SIG-M5 (cell line): ENCODE measurements around the gene POLR2B.
"Not testable (repeated sequence)": the region's sequence is repeated elsewhere in the genome, so short reads cannot be mapped to it uniquely, and the experiment has no call there.

Experiments used
- DNase-seq: peaks from one replicate; lab custom pipeline; 2025; lab: John Stamatoyannopoulos, UW

The POLR2B gene

DNA sequence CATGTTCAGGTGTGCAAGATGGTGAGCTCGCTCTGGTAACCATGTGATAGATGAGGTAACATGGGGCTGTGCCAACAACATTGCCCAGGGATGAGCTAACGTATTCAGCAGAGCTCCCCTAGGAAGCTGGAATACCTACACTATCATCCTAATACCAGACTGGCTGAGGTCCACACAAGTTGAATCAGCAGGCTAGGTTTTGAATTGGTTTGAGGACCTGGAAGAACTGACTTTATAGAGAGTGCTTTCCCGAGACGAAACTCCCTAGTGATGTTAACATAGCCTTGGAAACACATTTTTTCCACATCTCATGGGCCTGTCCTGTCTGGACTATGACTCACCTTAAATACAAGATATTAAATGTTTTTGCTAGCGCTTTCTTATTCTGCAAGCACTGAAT, 74.8 kb downstream of the POLR2B start:
- no peak for DNase-seq

DNA sequence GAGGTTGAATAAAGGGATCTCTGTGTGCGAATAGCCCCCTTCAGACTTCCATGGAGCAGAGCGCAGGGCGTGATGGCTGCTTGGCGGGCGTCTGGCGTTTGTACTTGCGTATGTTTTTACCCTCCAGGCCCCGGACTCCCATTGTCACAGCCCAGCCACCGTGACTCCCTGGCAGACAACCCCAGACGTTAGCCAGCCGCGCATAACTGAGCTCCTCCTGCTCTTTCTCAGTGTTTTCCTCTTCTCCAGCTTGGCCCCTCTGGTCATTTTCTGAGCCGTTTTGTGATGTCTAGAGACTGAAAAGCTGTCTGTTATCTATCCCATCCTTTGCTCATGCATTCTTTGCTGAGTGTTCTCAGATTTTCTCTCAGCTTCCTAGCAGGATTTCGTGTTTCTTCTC, 77.2 kb downstream of the POLR2B start:
- DNase-seq = no peak

DNA sequence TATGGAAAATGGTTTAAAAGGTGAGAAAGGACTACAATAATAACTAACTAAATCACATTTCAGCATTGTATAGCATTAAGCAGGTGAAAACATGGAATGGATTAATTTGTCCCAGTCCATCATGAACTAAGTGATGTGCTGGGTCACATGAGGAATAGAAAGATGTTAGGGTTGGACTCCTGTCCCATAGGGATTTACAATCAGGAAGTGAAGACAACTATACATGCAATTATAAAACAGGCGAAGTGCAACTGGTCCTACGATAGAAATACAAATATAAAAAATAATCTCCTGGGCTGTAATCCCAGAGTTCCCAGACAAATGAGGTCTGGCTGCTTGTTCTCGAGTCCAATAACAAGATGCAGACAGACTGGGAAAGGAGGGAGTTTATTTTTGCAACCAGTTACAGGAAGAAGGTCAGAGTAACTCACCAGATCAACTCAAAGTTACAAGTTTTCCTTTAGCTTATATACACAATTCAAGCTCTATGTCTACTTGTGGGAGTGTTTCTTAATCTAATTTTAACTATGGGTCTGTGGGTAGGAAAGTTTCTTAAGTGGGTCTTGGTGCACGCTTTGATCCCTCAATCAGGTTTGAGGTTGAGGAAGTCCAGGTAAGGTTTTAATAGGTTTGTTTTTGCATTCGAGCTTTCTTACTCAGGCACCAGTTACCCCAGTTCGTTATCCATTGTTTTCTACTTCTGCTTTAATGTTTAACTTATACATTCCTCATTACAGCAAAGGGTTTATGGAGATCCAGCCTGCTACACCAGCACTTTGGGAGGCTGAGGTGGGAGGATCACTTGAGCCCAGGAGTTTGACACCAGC, 81.4 kb downstream of the POLR2B start:
- no peak for DNase-seq

DNA sequence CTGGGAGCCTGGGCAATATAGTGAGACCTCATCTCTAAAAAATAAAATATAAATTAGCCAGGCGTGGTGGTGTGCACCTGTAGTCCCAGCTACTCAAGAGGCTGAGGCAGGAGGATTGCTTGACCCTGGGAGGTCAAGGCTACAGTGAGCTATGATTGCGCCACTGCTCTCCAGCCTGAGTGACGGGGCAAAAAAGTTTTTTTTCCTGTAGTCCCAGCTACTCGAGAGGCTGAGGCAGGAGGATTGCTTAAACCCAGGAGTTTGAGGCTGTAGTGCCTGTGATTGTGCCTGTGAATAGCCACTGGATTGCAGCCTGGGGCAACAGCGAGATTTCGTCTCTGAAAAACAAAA, 82.0 kb downstream of the POLR2B start:
- not testable (repeated sequence) for DNase-seq

DNA sequence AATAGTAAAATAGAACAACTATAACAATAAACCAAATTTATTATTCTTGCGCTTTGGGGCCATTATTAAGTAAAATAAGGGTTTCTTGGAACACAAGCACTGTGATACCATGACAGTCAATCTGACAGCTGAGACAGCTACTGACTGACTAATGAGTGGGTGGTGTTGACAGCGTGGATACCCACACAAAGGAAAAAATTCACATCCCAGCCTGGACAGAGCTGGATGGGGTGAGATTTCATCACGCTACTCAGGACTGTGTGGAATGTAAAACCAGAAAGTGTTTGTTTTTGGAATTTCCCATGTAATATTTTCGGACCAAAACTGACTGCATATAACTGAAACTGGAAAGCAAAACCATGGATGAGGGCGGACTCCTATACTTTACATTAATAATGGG, 82.7 kb downstream of the POLR2B start:
- DNase-seq = no peak

DNA sequence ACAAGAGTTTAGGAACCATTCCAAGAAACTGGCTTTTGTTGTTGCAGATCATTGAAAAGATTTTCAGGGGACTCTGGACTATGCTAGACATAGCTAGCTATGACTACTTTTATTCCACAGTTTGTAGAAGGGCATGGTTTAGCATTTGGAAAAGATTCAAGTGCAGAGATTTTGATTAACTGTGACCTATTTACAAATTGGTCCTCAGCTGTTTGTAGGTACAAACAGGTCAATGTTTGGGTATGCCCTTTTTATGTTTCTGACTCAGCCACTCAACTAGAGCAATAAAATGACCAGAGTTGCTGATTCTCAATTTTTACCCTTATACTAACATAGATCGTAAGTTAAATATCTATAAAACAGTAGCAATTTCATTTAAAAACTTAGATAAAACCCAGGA, 84.8 kb downstream of the POLR2B start:
- no peak for DNase-seq

DNA sequence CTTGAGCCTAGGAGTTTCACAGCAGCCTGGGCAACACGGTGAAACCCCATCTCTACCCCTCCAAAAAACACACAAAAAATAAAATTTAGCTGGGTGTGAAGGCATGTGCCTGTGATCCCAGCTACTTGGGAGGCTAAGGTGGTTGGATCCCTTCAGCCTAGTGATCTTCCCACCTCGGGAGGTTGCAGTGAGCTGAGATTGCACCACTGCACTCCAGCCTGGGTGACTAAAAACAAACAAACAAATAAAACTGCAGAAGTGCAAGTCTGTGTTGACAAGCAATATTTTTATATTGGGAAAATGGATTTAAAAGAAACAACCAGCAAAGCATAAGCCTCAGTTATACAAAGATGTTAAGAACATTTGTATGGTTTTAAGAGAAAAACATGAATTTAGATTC, 85.4 kb downstream of the POLR2B start:
- no peak for DNase-seq

DNA sequence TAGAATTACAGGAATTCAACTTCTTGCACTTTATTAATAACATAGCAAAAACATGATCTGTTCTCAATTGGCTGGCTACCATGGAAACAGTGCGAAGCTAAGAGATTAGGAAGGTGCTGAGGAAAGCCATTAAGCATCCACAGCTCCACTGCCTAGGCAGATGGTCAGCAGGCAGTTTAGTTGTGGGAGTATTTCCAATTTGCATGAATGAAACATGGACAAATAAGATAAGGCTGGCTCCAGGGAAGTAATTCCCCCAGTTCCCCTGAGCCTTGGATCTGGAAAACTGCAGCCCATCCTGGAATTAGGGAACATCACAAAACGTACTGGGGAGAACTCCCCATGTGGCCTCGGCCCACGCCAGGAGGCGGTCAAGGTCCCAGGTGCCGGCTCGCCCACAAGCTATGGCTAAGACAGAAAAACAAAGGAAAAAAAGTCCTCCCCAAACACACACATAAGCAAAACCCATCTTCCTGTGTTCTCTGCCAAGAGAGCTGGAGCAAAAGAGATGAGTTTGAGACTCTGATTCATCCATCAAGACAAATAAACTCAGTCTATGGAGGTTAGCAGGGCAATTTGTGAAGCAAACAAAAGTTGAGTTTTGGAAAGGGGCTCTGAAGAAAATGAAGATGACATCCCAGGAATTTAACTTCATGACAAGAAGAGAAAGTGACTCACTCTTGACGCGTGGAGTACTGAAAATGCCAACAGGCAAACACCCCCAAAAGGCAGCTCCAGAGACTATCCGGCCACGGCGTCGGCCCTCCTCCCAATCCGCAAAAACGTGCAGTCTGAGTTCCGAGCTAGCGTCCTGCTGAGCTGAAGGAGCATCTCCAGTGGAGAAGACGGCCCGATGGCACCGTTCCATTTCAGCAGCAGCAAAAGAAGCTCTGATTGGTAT, 86.4 kb downstream of the POLR2B start:
- DNase-seq = no peak

DNA sequence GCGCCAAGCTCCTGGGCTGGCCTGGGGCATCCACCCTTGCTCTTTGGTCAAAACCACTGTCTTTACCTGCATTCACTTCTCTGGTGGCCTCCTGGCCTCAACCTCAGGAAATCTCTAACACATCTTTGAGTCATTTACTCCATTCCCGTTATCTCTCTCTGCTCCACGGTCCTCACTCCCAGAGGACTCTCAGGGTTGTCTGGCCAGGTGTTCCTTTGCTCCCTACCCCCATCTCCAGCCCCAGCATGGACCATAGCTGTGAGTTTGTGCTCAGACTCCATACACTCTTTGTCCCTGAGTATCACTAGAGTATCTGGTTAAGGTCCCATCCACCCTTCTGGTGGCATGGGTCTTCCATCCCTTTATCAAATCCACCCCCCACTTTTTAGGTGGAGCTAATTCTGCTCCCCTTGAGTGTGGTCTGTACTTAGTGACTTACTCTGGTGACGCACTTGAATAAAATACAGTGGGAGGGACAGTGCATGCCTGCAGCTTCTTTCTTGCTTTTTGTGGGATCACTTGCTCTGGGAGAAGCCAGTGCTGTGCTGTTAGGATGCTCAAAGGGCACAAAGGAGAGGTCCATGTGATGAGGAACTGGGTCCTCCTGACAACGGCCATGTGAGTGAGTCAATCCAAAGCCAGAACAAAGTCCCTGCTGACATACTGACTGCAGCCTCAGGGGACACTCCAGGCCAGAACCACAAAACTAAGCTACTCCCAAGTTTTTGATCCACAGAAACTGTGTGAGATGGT, 87.2 kb downstream of the POLR2B start:
- DNase-seq = no peak

DNA sequence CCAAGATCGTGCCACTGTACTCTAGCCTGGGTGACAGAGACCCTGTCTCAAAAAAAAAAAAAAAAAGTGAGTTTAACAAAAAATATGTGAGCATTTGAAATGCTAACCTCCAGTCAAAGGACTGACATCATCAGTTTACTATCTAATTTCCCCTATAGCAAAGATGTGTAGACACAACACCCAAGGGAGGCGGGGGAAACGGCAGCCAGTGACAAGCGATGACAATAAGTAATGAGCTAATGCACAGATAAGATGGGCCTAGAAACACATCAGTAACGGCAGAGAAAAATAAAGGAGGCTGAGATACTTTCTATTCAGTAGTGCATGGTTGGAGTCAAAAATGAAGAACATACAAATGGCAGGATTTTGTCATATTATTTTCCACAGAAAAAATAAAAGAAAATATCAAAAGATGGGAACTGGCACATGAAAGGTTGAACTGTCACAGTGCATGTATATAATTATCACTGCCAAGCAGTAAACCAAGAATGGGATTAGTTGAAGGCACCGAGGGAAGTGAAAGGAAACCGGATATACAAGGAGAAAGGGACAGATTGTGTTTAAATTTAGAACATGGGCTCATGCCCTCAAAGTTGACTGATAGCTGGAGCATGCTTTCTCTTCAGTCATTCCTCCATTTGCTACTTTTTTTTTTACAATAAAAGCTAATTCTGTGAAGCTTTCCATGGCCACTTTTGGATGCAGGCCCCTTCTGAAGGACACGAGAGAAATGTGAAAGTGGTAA, 89.7 kb downstream of the POLR2B start:
- DNase-seq = no peak

DNA sequence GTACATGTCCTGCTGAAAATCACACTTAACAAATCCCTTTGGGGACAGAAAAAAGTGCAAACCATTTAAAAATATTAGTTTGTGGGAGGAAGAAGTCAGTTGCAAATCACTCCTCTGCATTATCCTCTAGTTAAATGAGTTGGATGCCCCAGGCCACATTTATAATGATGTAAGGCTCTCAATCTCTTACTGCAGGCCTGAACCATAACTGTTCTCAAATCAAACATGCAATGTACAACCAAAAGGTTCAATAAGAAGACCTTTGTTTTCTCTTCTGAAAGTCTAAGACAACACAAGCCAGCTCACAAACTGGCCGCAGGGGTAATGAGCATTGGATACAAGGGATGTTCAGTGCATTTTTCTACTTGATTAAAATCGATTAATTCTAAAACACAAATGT, 91.8 kb downstream of the POLR2B start:
- DNase-seq = no peak

DNA sequence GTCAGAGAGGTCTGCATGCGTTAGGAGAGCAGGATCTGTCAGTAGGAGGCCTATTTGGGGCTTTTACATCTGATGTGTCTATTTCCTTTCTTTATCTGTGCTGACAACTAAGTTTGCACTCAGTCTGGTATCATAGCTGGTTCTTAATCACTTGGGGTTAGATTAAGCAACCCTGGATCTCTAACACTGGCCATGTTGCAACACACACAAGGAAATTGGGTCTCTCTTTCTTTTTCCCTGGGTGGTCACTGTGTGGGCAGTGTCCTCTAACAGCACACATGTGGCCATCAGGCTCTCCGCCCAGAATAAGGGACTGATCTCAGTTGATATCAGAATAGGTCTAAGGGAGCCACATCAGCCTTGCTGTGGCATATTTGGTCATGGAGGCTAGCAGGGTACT, 92.6 kb downstream of the POLR2B start:
- DNase-seq = no peak

DNA sequence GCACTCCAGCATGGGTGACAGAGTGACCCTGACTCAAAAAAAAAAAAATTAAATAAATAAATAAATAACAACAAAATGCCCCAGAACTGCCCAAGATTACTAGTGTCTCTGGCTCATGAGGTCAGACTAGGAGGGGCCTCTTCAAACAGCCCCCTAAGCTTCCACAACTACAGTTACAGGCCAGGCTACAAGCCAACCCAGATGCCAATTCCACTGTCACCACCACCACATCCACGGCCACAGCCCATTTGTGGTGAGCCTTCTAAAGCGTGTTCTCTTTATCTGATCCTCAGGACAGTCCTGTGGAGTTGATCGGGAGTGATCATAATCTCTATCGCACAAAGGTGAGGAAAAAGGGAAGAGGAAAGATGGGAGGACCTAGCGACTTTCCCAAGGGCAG, 94.9 kb downstream of the POLR2B start:
- DNase-seq = no peak

DNA sequence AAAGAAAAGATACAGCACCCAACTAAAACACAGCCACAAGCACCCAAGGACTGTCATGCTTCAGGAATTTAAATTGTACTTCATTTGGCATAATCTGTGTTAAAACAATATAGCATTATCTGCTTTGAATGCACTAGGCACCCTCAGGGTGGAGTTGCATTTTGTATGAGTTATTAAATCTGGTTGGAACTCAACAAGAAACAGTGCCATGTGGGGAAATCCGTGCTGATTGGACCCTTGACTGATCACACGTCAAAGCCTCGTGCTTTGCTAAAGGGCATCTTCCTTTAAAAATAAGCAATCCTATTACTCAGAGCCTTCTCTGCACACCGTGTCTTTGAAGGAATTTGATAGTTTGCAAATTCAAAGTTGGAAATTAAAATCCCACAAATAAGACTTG, 96.0 kb downstream of the POLR2B start:
- no peak for DNase-seq

DNA sequence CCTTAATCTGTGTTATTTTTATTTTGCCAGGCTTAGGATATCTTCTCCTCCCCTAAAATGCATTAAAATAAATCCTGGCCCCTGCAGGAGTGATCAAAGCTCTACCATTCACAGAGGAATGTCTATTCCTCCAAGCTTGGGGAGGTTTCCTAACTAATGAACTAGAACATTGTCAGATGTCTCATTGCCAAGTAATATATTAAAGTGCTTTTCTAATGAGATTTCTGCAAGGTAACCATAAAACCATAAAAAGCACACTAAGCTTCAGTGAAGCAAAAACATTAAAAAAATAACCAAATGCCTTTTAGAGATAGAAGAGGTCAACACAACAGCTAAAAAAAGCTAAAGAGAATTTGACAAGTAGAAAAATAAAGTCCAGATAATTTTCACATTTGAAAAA, 96.7 kb downstream of the POLR2B start:
- no peak for DNase-seq

DNA sequence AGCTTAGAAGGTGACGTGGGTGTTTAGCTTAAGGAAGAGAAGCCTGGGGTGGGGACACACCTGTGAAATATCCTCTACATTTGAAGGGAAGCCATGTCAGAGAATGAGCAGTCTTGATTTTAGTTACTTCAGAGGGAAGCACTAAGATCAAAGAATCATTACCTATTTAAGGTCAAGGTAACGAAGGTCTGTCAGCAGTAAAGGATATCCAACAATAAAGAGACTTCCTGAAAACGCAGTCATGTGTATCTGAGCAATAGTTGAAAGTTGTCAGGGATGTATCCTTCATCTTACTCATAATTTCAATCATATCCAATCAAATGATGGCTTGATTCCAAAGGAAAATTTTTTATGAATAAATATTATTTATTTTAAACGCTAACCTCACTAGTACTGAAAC, 98.0 kb downstream of the POLR2B start:
- DNase-seq = no peak

DNA sequence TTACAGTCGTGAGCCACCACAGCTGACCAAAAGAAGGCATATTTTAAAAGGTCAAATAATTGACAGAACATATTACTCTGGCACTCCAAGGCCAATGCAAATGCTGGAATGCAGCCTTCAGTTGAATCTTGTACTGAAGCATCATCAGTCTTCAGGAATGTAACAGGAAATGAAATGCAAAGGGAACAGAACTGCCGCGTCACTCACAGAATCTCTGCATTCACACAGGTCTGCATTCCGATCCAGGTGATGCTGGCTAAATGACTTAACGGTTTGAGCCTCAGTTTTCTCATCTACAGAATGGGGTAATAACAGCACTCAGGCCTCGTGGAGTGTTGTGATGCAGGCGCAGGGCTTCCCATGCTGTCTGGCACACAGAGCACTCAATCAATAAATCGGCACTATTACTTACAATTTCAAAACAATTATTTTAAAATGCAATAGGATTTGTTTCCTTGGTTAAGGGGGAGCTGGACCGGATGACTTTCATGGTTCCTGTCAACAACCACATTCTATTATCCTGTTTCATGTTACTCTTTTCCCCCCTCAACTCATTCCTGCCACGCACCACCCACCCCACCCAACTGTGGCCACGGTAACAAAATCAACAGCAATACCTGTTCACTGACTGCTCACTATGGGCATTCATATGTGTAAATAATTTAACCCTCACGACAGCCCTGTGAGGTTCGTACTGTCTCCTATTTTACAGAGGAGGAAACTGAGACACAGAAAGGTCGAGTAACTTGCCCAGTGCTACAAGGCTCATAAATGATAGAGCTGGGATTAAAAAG, 99.1 kb downstream of the POLR2B start:
- no peak for DNase-seq

DNA sequence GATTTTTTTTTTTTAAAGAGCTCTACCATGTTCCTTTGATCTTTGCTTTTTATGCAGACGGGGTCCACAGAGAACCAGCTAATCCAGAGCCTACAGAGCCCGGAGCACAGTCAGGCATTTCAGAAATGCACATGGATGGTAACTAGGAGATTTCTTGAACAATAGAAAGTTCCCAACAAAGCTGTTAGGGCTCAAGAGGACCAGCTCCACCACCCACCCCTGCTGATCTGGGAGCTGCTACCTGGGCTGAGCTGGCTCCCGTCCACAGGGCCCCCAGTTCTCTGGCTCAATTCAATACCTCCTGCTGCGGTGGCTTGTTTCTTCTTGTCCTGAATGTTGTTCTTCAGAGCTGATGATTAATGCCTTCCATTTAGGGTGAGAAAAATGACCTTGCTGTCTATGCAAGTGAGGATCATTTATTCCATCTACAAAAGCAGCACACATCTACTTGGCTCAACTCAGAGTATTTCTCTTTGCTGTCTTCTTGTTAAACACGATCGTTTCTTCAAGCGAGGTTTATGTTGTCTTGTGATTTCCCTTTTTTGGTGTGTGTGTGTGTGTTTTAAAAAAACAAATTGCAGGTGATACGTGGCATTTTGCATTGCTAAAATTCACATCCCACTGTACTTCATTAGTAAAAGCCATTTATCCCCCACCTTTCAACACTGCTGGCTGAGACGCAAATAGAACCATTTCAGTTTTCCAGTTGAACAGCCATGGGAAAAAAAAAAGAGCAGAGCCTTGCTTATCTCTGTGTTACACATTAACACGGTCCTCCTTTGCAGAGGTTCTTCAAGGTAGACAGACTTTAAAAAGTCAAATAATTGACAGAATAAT, 100.2 kb downstream of the POLR2B start:
- no peak for DNase-seq
